ENCODE data around the gene LDLRAD4.

Gene LDLRAD4

GRCh38 chr18:13545514-13545913, 327.0 kb downstream of the LDLRAD4 start:
- no peak for DNase-seq

- no peak for DNase-seq
These were observed 327.4 kb downstream of the LDLRAD4 start for GRCh38 chr18:13545955-13546354.

DNA sequence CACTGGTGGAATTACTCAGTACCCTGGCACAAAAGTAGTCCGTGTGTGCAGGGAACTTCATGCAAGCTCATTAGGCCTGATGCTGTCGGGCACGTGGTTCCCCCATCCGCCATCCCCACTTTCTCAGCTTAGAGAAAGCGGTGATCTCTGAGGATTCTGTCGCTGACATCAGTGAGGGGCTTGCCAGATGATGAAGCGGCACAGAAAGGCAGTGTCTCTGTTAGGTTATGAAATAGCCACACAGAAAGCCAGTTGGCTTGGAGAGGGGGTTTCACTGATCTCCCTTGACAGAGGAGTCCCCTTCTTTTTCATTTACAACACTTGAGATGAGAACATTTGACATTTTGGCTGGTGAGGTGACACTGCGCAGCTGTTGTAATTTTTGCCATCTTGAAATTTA, 328.1 kb downstream of the LDLRAD4 start:
- DNase-seq = no peak

DNA sequence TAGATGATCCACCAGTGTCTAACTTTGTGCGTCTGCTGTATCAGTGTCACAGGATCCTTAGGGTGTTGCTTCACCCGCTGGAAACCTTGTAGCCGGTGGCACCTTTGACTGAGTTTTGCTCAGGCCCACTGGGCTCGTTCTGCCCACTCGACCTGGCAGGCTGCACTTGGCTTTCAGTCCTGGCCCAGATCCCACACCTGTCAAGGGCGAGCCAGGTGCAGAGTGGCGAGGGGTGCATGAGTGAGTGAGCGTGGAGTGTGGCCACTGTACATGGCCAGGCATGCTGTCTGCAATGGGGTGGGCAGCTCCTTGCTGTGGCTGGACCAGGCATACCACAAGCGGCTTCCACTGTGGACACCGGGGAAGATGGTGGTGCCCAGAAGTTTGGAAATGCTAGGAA, 328.8 kb downstream of the LDLRAD4 start:
- no peak for DNase-seq

DNA sequence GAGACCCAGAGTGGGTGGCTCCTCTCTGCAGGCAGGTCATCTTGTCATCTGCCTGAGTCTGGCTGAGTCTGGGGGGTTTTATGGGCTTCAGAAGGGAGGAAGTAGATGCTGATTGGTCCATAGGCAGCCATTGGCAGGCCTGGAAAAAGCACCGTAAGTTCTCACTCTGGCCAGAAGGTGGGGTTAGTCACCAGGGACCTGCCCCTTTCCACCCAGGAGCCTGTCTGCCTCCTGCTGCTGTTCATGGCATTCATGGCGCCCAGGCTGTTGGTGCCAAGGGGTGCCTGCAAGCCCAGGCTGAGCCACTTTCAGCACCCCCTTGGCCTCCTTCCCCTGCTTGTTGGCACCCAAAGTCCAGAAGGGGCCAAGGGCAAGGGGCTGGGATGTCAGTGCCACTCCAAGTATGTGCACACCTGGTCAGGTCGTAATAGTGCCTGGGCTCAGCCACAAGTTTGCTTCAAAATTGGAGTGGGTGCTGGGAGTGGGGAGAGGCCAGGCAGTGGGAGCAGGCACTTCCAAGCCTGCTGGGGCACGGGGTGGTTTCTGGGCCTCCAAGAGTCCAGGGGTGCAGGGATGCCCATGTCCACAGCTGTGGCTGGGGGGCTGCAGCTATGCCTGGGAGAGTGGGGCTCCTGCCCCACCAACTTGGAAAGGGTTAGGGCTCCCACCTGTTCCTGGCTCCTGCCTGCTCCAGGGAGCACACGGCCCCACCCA, 329.7 kb downstream of the LDLRAD4 start:
- no peak for DNase-seq

- DNase-seq = no peak
These were observed 330.7 kb downstream of the LDLRAD4 start for GRCh38 chr18:13548966-13549879.

DNA sequence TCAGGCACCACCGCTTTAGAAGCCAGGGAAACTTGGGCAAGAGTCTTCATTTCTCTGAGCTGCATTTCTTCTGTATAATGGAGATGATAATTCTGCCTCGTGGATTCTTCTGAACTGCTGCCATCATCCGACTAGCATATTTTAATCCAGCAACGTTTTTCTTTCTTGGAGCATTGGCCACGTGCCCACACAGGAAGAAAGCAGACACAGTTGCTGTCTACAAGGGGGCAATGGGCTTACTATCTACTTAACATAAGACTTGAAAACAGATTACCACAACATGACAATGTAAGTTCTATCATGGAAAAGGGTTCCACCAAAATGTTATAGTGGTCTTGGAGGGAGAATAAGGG, 331.3 kb downstream of the LDLRAD4 start:
- DNase-seq = no peak

DNA sequence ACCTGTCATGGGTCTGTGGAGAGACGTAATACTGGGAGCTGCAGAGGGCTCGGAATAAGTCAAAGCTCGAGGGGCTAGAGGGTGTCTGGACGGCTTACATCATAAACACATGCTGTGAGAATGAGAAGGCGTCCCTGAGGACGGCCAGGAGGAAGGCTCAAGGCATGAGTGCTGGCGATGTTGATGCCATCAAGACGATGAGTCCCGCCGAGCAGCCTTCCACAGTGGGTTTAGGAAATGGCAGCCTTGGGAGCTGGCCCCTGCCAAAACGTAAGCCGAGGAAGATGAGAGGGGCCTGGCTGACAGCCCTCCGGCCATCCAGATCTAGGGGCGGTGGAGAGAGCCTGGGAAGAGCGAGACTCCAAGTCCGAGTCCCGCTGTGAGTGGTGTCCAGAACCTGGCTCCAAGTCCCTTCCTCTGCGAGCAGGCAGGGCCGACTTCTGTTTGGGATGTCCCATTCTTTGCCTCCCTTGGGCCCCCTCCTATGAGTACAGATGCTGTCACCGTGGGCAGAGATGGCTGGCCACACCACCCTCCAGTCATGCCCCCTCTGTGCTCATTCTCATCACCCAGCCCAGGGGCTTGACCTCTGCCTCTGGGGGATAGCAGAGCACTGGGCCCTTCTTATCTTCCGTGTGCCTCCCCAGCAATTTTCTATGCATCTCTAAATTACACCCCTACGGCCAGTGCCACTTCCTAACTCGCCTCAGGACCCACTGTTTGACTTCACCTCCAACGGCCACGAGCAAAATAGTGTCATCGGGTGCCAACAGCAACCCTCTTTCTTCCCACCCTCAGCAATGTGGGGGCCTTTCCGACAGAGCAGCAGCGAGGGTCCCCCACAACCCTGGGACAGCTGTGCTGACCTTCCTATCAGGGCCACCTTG, 332.1 kb downstream of the LDLRAD4 start:
- no peak for DNase-seq

DNA sequence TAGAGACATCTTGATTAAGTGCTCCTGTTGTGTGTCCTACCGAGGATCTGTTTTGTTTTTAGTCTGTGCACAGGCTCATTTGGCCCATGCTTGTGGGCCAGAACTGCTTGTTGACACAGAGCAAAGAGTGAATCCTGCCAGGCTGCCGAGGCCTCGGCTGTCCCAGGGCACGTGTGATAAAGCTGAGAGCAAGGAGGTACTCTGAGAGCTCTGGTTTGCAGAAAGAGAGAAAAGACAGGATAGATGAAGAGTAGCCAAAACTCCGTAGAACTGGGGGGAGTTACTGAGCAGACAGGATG, 332.7 kb downstream of the LDLRAD4 start:
- DNase-seq = no peak

- DNase-seq = no peak
These were observed 333.5 kb downstream of the LDLRAD4 start for GRCh38 chr18:13551841-13552733.

- DNase-seq = no peak
These were observed 334.9 kb downstream of the LDLRAD4 start for GRCh38 chr18:13553449-13553848.

DNA sequence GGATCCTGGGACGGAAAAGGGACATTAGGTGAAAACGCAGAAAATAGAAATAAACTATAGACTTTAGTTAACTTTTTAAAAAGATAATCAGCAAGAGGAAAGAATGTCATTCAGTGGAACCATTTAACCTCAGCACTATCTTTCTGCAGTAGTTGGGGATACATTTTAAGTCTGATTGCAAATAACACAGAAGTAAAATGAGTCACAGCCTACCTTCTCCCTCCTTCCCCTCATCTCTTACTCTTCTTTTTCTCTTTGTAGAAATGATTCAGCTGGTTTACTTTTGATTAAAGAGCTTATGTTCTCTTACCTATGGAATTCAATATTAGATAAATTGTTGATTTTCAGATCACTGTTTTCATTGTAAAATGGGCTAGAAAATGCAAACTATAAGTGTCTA, 336.6 kb downstream of the LDLRAD4 start:
- no peak for DNase-seq

GRCh38 chr18:13555865-13556264, 337.3 kb downstream of the LDLRAD4 start:
- no peak for DNase-seq

DNA sequence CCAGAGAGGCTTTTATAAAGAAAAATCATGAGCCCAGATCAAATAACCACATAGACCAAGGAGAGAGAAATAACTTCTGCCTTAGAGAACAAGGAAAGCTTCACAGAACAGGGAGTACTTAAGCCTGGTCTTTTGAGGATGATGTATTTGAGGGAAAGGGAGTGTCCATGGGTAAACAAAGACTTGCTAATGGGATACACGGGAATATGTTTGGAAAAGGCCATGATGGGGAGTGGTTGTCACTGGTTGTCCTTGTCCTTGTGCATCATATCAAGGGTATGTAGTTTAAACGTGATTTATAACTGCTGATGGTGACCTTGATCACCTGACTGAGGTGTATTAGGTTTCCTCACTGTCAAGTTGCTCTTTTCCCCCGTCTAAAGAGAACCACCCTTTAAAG, 337.9 kb downstream of the LDLRAD4 start:
- DNase-seq = no peak

DNA sequence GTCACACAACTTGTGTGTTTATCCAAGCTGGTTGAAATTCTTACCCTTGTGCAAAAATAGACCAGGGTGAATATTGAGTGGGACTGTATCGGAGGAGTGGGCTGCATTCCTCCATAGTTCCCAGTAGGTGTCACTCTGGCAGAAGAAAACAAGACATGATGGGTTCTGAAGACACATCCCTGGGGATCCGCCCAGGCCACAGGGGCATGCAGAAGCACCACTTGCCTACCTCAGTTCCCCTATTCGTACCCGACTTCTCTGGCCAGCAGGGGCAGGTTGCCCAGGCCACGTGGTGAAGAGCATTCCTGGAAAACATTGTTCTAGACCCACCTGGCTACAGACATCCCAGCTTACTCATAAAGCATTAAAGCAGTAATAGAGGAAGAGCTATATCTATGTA, 339.6 kb downstream of the LDLRAD4 start:
- no peak for DNase-seq

- no peak for DNase-seq
These were observed 340.2 kb downstream of the LDLRAD4 start for GRCh38 chr18:13558790-13559189.

DNA sequence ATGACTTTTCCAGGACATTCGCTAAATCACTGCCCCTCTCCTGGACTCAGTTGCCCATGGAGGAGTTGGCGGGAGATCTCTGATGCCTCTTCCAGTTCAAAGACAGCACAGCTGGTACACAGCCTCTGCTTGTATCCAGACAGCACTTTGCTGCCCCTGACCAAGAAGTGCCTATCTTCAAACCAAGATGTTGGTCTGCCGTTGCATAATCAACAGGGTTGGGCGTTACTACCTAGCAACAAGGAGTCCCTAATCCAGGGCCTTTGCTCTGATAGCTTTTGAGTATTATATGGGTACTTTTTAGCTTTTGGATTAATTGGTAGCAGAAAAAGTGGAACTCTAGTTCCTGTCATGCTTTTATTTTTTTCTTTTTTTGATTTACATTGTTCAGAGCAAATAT, 341.2 kb downstream of the LDLRAD4 start:
- no peak for DNase-seq

GRCh38 chr18:13560306-13560705, 341.7 kb downstream of the LDLRAD4 start:
- DNase-seq = no peak

GRCh38 chr18:13562494-13563029, 344.0 kb downstream of the LDLRAD4 start:
- DNase-seq = peak; percentile 20

- DNase-seq = no peak
These were observed 344.8 kb downstream of the LDLRAD4 start for GRCh38 chr18:13563390-13563805.

- no peak for DNase-seq
These were observed 346.0 kb downstream of the LDLRAD4 start for GRCh38 chr18:13564579-13564978.

DNA sequence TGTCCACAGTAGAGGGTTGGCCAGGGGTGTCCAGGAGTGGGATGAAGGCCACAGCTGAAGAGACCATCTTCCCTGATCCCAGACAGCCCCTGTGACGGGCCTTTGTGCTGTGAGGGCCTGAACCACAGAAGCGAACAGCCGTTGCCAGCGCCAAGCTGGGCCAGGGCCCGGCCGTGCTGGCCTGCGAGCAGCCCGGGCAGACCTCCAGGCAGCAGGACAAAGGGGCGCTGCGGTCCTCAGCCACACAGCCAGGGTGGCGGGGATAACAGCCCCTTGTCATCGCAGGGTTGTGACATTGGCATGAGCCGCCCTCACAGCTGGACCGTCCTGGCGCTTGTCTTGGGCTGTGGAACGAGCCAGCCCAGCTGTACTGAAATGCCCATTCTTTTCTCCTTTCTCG, 346.7 kb downstream of the LDLRAD4 start:
- DNase-seq = no peak

Data from effector CD4-positive, alpha-beta T cell (primary cell).